Measurements from ENCODE around the gene RDX.

Gene RDX

GRCh38 chr11:110165039-110165925 is 131.1 kb downstream of the RDX start:
- no peak for DNase-seq

GRCh38 chr11:110162216-110162615 is 134.2 kb downstream of the RDX start:
- no peak for DNase-seq

- DNase-seq: no peak
Observed at GRCh38 chr11:110161061-110161460, 135.4 kb downstream of the RDX start.

DNA sequence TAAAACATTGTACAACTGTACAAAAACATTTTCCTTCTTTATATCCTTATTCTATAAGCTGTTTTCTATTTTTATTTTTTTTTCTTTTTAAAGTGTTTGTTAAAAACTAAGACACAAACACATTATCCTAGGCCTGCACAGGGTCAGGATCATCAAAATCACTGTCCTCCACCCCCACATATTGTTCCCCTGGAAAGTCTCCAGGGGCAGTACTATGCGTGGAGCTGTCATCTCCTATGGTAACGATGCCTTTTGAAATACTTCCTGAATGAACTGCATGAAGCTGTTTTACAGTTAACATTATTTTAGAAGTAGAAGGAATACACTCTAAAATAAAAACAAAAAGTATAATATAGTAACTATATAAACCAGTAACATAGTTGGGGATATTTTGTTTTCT is 136.0 kb downstream of the RDX start:
- no peak for DNase-seq

DNA sequence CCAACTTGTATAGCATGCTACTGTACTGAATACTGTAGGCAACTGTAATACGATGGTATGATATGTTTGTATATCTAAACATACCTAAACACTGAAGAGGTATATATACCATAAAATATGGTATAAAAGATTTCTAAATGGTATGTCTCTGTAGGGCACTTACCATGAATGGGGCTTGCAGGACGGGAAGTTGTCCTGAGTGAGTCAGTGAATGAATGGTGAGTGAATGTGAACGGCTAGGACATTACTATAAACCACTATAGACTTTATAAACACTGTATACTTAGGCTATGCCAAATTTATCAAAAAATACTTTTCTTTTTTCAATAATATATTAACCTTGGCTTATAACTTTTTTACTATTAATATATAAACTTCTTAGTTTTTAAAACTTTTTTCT is 136.4 kb downstream of the RDX start:
- no peak for DNase-seq

- no peak for DNase-seq
Observed at GRCh38 chr11:110159476-110159875, 136.9 kb downstream of the RDX start.

GRCh38 chr11:110158317-110159200 is 137.9 kb downstream of the RDX start:
- DNase-seq: no peak

- DNase-seq: no peak
Observed at GRCh38 chr11:110156503-110156902, 139.9 kb downstream of the RDX start.

- no peak for DNase-seq
Observed at GRCh38 chr11:110153474-110153873, 142.9 kb downstream of the RDX start.

DNA sequence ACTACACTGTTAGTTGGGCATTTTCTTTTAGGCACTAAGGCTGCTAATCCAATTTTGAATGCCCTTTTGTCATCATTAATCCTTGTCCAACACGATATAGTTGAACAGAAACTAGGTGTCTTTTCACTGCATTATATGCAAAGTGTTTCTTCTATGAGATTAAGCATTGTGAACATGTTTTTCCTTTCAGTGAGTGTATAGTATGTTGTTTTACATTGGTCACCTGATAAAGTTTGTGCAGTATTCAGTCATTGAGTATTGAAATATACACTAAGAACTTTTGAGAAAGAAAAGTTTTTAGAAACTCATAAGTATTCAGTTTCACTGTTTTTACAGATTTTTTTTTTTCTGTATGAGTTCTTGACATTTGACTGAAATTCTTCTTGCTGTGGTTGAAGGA is 144.2 kb downstream of the RDX start:
- DNase-seq: no peak

DNA sequence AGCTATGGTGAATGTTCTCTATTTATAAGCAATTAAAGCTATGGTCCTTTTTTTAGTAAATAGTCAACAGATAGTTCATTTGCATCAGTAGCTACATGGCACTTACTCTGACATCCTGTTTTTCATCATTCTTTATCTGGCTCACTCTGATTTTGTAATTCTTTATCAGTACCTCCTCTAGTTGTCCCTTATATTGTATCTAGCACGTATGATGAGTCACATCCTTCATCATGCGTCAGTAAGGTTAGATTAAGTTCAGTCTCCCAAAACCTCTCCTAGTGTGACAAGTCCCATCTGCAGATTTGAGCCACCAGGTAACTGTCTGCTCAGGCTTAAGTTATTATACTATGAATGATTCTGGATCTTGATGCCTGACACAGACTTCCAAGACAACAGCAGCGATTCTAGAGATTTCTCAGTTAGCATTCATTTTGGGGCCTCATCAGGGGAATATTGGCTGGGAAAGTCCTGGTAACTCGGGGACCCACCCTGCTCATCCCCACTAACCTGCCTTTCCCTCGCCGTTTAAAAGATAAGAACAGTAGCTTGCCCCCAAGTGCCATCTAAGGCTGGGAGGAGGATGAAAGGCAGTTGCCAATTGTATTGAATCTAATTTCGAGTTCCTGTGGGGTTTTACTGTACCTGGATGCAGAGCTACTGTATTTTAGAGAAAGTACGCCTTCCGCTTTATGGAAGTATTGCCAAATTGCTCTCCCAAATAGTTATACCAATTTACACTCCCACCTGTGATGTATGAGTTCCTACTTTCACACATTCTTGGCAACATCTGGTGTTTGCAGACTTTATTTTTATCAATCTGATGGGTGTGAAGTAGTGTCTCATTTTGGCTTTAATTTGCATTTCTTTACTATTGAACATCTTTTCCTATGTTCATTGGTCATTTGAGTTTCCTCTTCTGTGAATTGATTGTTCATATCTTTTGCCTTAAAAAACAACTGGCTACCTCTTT is 147.4 kb downstream of the RDX start:
- DNase-seq: no peak

DNA sequence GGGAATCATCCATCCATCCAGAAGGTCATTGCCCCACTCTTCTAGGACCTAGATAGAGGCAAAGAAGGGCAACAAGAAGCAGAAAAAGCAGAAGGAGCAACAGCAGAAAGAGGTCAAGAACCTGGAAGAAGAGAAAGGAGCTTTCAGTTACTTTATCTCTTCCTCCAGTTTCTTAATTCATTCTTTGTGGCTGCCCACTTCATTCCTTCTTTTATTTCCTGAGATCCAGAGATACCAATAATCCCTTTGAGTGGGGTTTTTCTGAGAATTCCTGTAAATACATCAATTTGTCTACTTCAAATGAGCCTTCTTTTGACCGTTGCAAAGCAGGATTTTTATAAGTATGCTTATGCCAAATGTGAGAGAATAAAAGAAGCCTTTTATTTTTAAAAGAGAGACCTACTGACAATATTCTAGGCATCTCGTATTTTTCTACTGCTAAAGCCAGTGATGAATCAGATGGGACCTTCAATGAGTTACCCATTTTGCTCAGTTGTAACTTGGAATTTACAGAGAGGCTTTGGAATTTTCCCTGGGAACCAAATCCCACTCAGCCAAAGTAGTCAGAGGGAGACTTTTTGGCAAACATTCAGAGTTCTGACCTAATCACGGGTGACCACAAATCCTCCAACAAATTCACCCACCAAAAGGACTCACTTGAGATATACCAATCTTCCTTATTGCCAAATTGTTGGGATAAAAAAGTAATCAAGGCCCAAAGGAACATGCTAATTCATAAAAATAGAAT is 148.3 kb downstream of the RDX start:
- DNase-seq: no peak

DNA sequence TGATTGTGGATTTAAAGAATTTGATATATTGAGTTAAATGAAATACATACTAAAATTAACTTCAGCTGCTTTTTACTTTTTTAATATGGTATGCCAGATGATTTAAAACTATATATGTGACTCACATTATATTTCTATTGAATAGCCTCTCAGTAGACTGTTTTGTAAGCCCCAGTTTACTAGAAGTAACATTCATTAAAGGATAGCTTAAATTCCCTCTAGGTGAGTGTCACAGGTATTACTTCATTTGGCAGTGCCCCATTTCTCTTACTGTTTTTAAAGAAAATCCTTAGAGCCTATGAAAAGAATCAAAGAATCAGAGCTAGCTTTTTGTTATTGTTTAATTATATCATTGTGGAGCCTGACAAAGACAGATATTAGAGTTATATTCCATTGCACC is 154.6 kb downstream of the RDX start:
- DNase-seq: no peak

DNA sequence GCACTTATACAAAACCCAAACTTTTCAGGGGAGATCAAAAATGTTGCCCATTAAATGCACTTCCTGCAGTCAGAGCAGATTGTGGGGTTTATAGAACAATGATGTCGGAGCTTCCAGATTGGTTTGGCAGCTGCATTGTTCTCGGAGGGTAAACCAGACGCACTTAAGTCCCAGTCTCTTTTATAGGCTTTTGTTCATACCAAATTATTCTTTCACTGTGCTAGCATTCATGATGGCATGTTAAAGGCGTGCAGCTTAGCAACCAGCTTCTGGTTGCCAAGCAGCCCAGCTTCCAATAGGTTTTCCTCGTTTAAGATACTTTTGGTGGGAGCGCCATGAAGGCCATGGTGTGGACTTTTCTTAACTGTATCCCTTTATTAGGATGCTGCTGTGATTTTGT is 162.3 kb downstream of the RDX start:
- no peak for DNase-seq

DNA sequence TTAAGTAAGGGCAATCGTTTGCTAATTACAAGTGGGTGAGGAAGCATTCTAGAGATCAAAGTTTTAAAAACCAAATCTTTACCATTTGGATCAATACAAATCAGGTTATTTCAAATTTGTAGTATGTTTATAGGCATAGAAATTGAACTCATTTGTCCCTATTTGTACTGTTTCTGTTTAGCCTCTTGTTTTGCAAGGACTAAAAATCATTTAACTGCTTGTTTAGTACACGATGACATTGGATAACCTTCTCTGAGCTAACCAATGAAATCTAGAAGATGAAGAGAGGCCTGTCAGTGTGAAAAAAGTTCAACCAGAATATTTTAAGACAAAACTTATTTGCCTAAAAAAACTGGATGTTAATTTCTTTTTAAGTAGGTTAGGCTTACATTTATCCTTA is 163.3 kb downstream of the RDX start:
- no peak for DNase-seq

DNA sequence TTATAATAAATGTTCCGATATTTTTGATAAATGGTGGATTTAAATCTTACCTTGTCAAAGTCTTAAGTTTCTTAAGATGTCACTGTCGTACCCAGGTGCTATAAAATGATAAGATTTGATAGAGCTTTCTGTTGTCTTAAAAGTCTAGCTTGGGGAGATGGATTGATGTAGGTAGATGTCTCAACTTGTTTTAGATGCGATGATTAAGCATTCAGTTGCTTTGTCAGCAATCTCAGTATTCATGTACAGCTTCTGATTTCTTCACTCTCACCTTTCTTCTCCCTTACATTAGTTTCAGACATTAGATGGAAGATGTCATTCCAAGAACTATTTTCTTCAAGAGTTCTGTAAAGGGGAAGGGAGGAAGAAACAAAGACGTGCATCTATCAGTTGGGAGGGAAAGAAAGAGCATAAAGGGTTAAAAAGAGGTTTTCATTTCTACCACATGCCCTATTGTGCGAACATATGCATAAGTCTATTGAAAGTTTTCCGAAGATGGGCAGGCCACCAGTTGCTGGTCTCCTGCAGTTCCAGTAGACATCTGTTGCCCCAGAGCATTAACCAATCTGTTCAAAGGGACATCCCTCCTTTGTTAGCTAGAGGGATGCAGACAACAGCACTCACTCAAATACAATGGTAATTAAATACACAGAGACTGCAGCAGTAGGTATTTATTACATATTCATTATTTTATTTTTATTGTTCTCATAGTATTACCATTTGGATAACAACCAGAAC is 164.9 kb downstream of the RDX start:
- no peak for DNase-seq

- DNase-seq: no peak
Observed at GRCh38 chr11:110130642-110131238, 165.7 kb downstream of the RDX start.

DNA sequence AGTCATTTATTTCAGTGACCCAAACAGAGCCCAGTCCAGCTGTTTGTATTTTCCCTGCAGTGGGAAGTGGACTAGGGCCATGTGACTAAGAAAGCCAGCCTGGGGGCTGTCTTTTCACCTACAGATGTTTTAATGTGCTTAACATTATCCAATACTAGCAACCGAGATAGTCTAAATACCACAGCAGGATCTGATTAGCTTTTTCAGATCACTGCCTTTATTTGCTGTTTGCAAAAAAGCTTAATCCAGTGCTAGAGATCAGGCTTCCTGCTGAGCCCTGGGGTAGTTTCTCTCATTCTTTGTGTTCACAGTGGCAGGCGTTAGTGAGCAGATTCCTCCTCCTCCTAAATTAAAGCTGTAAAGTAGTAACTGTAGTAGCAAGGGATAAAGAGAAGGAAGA is 168.3 kb downstream of the RDX start:
- no peak for DNase-seq

DNA sequence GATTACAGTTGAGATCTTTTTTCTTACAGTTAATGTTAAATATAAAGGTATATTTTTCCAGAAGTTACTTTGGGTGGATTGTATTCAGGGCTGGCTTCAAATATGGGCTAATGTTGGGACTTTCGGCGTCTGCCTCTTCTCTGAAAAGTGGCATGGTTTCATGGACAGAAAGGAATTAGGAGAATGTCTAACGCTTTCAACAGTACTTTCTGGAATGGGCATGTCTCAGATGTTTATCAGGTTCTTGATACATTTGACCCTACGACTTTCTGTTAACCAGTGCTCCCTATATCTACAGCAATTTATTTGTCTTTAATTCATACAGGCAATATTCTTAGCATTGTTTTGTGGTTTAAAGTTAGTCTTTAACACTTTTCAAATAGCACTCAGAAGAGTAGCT is 169.5 kb downstream of the RDX start:
- no peak for DNase-seq

- no peak for DNase-seq
Observed at GRCh38 chr11:110125632-110126031, 170.8 kb downstream of the RDX start.

All from activated CD4-positive, alpha-beta T cell treated with anti-CD3 and anti-CD28 coated beads, Interleukin-2, amount 50 U/mL, for 1 hour (primary cell).